Pancreas (tissue), 10 donors: Measurements from ENCODE around the gene CBFA2T2. TPM values are rescaled to one million over a fixed set of nuclear protein-coding genes. Genes with fewer than 3 reads are reported as not detected.
"Not testable (repeated sequence)": the region's sequence is repeated elsewhere in the genome, so short reads cannot be mapped to it uniquely, and the experiment has no call there.

Experiments used
- ATAC-seq, 4 donors: fragments of 200-7000 bp; cut with Tn5 transposase; one replicate each; pipeline versions ENCODE4 v1.8.0 to v1.9.1; 2020; ENCODE audit warnings: mild to moderate bottlenecking in 4 of 4, moderate library complexity in 4 of 4
- DNase-seq, 6 donors: peaks; one replicate each; pipeline ENCODE4 v3.0.0-alpha.2; 2020
- FAIRE-seq: peaks from 2 replicates; lab custom pipeline; 2012; peaks lifted over from hg19 to GRCh38; lab: Jason Lieb, UNC
- H3K27ac ChIP-seq, 4 donors: fragments of 200-600 bp; sonication (generic); 1 replicate in 3 of 4; 2 replicates in 1 of 4; pipeline versions ENCODE4 v1.5.0 to v1.8.0; 2020
- H3K27me3 ChIP-seq, 4 donors: fragments of 200-600 bp; one replicate each; pipeline ENCODE4 v1.8.0; 2021
- H3K36me3 ChIP-seq, 3 donors: fragments of 200-600 bp; sonication (generic) in 1 of 3; one replicate each; pipeline versions ENCODE4 v1.5.0 to v1.8.0; 2020 to 2021
- H3K4me1 ChIP-seq, 3 donors: fragments of 200-600 bp; one replicate each; pipeline ENCODE4 v1.8.0; 2021
- H3K4me3 ChIP-seq, 4 donors: fragments of 200-600 bp; sonication (generic) in 2 of 4; one replicate each; pipeline versions ENCODE4 v1.5.0 to v1.8.0; 2020 to 2021
- H3K9me3 ChIP-seq, 4 donors: fragments of 200-600 bp; one replicate each; pipeline ENCODE4 v1.8.0; 2021
- CTCF ChIP-seq, 4 donors: fragments of 200-600 bp; sonication (generic) in 3 of 4; IDR thresholded peaks; one replicate each; pipeline versions ENCODE4 v1.5.0 to v1.8.0; 2021; ENCODE audit warnings: antibody characterized with exemption in 4 of 4
- WGBS, 2 donors: extraction: QIAGEN DNeasy Blood & Tissue Kit; methylation state at CpG; one replicate each; pipeline ENCODE4 v1.1.7; 2013; 5-methylcytosine and 5-hydroxymethylcytosine counted together
- intact Hi-C, 3 donors: fragments of 100-400 bp; cut with DNase I; formaldehyde crosslinking; loops; one replicate each; pipeline versions ENCODE4 v1.11.1 to v1.14.2; 2022
- polyA plus RNA-seq, 2 donors: library from polyadenylated mRNA; stranded (reverse); fragments of 200-250 nt; gene quantifications; one replicate each; pipeline ENCODE4 v1.2.3, GENCODE V29; 2013
- total RNA-seq, 6 donors: library from RNA; stranded (reverse); fragmentation: NEBNext Ultra II Directional in 4 of 6; extraction: Animal tissue kit (Norgen Biotek cat#: 25700) in 4 of 6; gene quantifications; one replicate each; pipeline versions ENCODE4 v1.2.1 to v1.2.4, GENCODE V29; 2021 to 2023
- donor health status: healthy with polysubstance abuse.
- donor health status: DM: no; HTN: no; CAD: no; lungs with moderate emphysema.
- donor health status: DM: no; HTN: no; CAD: no.
- donor health status: control.
- donor health status: control.
- donor health status: Bipolar disorder and iron deficiency.
- donor health status: DM: yes; HTN: yes; CAD: no.
- donor health status: DM: no; HTN: no; CAD: no.
- donor health status: DM: no; HTN: no; CAD: no.
- donor health status: DM: yes; HTN: yes; CAD: no.

CBFA2T2 gene
- total and polyA plus RNA-seq, 8 donors: 4.7 to 11.6 (median 7.5) TPM

GRCh38 chr20:33532753-33533459 lies 43.0 kb downstream of the CBFA2T2 start:
- ATAC-seq (peak in 1 of 4 donors; percentile 33), FAIRE-seq (no peak), DNase-seq (no peak)
- H3K27me3 ChIP-seq: no peaks in the 10 kb centered on the region
- no peak overlapping the region for H3K4me3 ChIP-seq
- peaks cover 0 to 2% (median 0%) of the 10 kb centered on the region in 3 donors for H3K4me1 ChIP-seq
- no peaks in the 10 kb centered on the region for H3K9me3 ChIP-seq
- no peak overlapping the region for H3K27ac ChIP-seq
- H3K36me3 ChIP-seq: no peaks in the 10 kb centered on the region
- 39 to 47% methylated on average over 2 of the region's 2 CpGs for WGBS, 2 donors
- intact Hi-C loops: no loop called here
- TF ChIP-seq CTCF (IDR thresholded peaks at IDR 0.05): no peak

- 88 to 89% methylated on average over 5 to 6 of the region's 8 CpGs for WGBS, 2 donors
- H3K9me3 ChIP-seq, FAIRE-seq, H3K36me3 ChIP-seq, intact Hi-C loops, H3K4me3 ChIP-seq, H3K27ac ChIP-seq, ATAC-seq, H3K27me3 ChIP-seq, DNase-seq: not testable (repeated sequence)
- H3K4me1 ChIP-seq: peaks cover 5 to 17% (median 8%) of the 10 kb centered on the region in 3 donors
Measured at GRCh38 chr20:33535717-33536116, 45.8 kb downstream of the CBFA2T2 start.

- no peak for FAIRE-seq
- Histone ChIP-seq H3K36me3 (no peaks in the 10 kb centered on the region), H3K27me3 (no peaks in the 10 kb centered on the region), H3K27ac (no peak overlapping the region), H3K4me3 (no peak overlapping the region), H3K4me1 (peaks cover 5 to 17% (median 8%) of the 10 kb centered on the region in 3 donors), H3K9me3 (no peaks in the 10 kb centered on the region)
- ATAC-seq: no peak
- no peak for TF ChIP-seq CTCF (IDR thresholded peaks at IDR 0.05)
- WGBS, 2 donors: 42 to 44% methylated on average over 2 of the region's 2 CpGs
- intact Hi-C loops: no loop called here
- DNase-seq: no peak
Measured at GRCh38 chr20:33537608-33538007, 47.7 kb downstream of the CBFA2T2 start.

GRCh38 chr20:33539129-33539528 lies 49.2 kb downstream of the CBFA2T2 start:
- no peak overlapping the region for H3K27ac ChIP-seq
- FAIRE-seq (no peak), DNase-seq (no peak), ATAC-seq (peak in 3 of 4 donors; percentile 69 to 90 (median 86))
- intact Hi-C loops: no loop called here
- H3K36me3 ChIP-seq: no peaks in the 10 kb centered on the region
- H3K4me1 ChIP-seq: peaks cover 5 to 17% (median 8%) of the 10 kb centered on the region in 3 donors
- H3K9me3 ChIP-seq: no peaks in the 10 kb centered on the region
- no peaks in the 10 kb centered on the region for H3K27me3 ChIP-seq
- no peak for TF ChIP-seq CTCF (IDR thresholded peaks at IDR 0.05)
- no peak overlapping the region for H3K4me3 ChIP-seq
- WGBS, 2 donors: 53 to 64% methylated on average over 1 of the region's 1 CpG

GRCh38 chr20:33540427-33540826 lies 50.5 kb downstream of the CBFA2T2 start:
- no peak for ATAC-seq
- Histone ChIP-seq H3K4me3 (no peak overlapping the region), H3K27ac (no peak overlapping the region), H3K4me1 (peaks cover 5 to 17% (median 8%) of the 10 kb centered on the region in 3 donors), H3K9me3 (no peaks in the 10 kb centered on the region), H3K36me3 (no peaks in the 10 kb centered on the region), H3K27me3 (no peaks in the 10 kb centered on the region)
- no peak for TF ChIP-seq CTCF (IDR thresholded peaks at IDR 0.05)
- WGBS, 2 donors: 79 to 83% methylated on average over 4 of the region's 4 CpGs
- DNase-seq: no peak
- intact Hi-C loops: no loop called here
- no peak for FAIRE-seq
